NCI-H128 (cell line): ENCODE results near the gene FAT1.

Experiments
- DNase-seq: peaks from one replicate; lab custom pipeline; 2025; ENCODE audit not compliant: unreplicated experiment; lab: John Stamatoyannopoulos, UW

The FAT1 gene

GRCh38 chr4:186725469-186726425 is 2.1 kb upstream of the FAT1 start:
- DNase-seq = peak; percentile 7

DNA sequence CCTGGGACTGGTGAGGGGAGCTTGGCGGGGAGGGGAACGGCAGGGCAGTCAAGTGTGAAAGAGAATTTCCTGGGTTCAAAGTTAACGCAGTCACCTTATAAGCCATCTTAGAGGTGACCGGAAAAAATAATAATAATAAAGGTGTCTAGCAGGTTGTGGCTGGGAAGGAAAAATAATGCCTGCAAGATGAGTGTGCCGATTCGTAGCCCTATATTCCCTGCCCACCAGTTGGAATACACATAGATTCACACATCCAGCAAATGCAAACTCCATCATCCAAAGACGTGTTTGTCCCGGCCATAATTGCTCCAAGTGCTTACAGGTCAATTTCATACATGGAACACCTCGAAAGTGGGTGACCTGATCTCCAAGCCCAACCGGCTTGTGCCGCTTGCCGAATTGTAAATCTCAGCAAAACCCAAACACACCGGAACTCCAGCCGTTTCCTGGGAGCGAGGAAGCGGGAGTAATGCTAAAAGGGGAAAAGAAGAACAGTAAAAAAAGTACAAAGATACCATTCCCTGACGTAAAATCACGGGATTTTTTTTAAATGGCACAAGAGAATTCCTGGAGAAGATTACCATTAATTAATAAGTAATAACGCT is 1.3 kb upstream of the FAT1 start:
- no peak for DNase-seq

DNA sequence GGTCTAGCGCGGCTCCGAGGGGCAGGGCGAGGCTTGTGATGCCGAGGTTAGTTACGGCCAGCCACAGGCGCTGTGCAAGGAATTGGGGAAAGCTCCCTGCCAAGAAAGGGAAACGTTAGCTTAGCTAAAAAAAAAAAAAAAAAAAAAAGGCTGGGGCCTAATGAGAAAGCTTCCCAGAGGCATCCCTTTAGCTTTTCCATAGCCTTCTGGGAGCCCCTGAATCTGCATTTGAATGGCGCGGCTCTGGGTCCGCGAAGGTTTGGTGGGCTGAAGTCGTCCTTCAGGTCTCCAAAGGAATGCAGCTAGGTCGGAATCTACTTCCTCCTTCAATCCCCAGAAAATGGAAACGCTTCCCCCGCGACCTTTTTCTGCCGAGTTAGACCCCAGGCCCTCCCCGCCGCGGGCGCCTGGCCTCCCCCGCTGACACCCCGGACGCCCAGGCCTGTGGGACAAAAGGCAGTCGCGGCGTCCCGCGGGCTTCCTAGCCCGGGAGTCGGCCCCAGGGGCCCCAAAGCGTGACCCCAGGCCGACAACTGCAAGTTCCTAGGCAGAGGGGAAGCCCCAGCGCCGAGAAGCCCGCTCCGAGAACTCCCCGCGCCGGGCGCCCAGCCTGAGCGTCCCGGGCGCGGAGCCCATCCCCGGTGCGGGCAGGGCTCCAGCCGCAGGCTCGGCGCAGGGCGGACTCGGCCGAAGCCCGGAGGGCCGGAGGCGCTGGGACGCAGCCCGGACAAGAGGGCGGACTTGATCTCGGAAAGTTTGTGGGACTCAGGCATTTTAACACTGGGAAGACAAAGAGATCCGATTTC is 605 bp upstream of the FAT1 start:
- no peak for DNase-seq

- DNase-seq = peak; percentile 14
These were observed 812 bp downstream of the FAT1 start for GRCh38 chr4:186722796-186723291.

DNA sequence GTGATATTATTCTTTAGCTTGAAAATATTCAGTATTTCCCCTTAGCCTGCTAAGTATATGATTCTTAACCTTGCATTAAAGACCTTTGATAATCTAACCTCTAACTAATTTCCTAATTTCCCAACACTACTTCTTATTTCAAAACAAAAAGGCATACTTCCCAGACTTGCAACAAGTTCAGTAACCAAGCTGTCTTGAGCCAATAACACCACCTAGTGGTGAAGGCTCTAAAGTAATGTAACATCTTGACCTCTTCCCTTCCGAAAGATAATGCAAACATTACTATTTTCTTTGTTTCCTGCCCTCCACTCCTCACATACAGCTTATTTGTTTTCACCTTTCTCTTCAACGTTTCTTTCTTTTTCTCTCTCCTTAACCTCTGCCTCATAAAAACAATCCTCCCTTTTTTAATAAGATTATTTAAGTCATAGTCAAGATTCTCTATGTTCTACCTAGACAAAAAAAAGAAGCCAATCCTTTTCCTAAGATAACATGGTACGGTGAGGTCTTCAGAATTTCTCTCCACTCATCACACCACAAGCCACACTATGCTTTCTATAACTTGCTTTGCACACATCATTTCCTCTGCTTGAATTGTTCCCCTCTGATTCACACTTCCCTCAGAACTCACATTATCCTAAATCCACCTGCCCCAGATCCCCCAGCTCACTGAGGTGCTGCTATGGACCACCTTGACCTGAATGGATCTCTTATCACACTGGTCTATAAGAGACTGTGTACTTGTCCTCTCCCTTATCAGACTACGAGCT is 3.5 kb downstream of the FAT1 start:
- no peak for DNase-seq

DNA sequence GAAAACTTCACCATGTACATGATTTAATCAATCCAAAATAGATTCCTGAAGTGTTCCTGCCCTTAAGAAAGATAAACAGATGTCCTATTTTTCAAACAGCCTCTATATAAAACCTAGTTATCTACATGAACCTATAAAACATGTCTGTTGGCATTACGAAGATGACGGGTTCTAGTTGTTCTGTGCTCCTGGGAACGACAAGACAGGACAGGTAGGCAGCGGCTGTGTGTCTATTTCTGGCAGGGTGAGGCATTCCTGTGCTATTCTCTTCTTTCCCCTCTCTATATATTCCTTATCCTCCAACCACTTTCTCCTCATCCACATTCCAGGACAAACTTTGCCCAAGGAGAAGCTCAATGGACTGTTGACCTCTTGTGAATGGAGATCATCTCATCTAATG is 6.1 kb downstream of the FAT1 start:
- DNase-seq = no peak

DNA sequence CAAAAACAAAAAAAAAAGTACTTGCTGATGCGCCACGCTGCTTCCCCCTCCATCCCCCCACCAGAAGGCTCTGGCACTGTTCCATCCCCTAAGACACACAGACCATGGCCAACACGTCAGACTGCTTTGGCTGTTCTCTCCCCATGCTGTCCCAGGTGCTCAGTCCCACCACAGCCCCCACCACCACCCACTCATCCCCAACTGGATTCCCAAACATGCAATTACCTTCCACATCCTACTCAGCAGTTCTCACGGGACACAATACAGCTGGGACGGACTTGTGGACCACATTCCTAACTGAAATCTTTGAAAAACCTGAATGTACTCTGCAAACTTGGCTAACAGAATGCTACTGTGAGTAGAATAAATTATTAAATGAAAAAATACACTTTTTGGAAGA is 8.6 kb downstream of the FAT1 start:
- no peak for DNase-seq

GRCh38 chr4:186714006-186714675 is 9.5 kb downstream of the FAT1 start:
- no peak for DNase-seq

- DNase-seq = no peak
These were observed 11.0 kb downstream of the FAT1 start for GRCh38 chr4:186712690-186713089.

- DNase-seq = no peak
These were observed 13.0 kb downstream of the FAT1 start for GRCh38 chr4:186710521-186711119.

- no peak for DNase-seq
These were observed 14.1 kb downstream of the FAT1 start for GRCh38 chr4:186709517-186709916.

GRCh38 chr4:186708554-186708953 is 15.1 kb downstream of the FAT1 start:
- no peak for DNase-seq

DNA sequence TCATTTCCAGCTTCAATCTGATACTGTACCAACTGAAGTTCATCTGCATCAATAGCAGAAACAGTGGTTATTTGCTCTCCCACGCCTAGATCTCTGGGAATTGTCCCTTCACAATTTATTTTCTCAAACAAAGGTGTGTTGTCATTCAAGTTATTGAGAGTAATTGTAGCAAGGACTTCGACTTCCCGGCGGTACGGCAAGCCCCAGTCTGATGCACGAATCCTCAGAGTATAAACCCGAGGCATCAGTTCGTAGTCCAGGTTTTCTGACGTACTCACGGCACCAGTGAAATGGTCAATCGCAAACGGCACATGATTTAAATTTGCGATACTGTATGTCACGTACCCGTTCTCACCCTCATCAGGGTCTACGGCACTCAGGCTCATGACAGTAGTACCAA is 15.7 kb downstream of the FAT1 start:
- no peak for DNase-seq

GRCh38 chr4:186707574-186707973 is 16.1 kb downstream of the FAT1 start:
- no peak for DNase-seq

DNA sequence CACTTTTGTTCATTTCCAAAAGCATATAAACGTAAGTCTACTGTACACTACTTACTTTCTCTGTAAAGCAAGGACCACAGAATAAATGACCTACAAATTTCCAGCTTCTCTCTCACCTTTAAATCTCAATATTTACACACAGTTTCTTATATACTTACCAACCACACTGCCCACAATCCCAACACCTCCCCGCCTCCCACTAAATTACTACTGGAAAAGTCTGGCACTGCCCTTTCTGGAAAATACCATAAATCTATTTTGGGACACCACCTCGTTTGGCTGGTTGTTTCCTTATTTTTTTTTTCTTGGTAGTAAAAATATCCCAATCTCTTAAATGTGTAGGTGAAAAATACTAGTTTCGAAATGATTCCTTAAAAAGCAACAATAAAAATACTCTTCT is 19.6 kb downstream of the FAT1 start:
- no peak for DNase-seq

GRCh38 chr4:186703510-186703909 is 20.1 kb downstream of the FAT1 start:
- DNase-seq = no peak

DNA sequence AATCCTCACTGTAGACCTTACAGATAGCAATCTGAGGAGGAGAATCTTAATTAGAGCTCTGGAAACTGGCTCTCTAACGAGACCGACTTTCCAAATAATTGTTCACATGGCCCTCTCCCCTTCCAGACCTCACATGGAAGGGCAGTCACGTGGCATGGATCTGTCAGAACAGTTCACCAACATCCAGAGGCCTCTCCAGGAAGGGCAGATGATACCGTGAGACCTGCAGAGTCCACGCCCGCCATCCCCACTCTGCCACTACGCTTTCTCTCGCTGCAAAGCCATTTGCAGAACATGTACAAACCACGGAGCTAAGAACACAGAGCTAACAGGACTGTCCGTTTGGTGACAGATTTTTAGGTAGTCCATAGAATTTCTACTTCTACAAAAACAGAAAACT is 20.7 kb downstream of the FAT1 start:
- no peak for DNase-seq

DNA sequence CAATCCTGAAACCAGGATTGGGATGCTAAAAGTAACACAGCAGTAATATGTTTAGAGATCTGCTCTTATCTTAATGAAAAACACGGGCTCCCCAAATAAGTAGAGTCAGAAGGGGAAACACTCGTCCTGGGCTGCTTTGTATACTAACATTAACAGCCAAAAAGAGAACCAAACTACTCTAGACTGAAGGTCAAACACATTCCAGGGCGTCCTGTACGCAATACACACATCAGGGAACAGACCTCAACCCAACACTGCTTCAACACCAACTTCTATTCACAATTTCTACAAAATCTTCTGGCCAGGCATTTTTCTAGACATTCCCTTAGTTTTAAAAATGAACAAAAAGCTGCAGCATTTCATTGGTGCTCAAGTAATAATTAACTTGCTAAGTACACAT is 21.4 kb downstream of the FAT1 start:
- DNase-seq = no peak

DNA sequence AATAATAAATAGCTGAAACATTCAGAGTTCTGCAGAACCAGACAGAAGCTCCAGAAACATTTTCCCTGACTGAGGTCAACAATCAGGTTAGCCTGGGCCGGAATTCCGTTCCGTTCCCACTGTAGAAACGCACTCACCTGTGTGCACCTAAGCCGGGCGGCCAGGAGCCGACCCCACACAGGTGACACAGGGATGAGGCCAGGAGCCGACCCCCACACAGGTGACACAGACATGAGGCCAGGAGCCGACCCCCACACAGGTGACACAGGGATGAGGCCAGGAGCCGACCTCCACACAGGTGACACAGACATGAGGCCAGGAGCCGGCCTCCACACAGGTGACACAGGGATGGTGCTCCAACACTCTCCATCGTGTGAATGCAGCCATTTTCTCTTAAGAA is 21.9 kb downstream of the FAT1 start:
- no peak for DNase-seq

DNA sequence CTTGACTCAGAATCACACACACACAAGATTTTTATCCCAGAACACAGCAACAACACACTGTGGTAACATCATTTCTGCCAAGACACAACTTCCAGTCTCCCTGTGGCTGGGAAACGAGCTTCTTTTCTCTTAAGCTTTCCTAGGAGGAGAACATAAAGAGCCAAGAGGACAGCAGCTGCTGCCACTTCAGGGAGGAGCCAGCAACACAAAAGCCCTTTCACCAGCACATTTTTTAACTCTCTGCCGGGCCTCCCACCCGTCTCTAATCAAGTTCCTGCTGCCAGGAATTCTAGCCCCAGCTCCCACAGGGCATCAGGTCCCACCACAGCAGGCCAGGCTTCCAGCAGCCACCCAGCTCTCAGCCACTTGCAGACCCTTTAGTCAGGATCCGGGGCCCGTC is 22.4 kb downstream of the FAT1 start:
- no peak for DNase-seq
